Measurements from ENCODE around the gene RPS19.

RPS19 gene

DNA sequence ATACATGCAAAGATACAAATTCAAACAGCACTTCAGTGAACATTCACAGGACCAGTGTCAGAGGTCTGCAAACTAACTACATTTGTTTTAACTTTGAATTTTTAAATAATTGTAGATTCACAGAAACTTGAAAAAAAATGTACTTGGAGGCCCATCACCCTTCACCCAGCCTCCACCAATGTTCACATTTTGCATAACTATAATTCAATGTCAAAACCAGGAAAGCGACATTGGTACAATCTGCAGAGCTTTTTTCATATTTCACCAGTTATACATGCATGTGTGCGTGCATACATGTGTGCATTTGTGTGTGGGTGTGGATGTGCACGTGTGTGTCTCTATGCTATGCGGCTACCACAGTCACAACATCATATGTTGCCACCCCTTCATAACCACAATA, 44.8 kb upstream of the RPS19 start:
- intact Hi-C loops (cut with DNase I; ENCODE audit: low total_unique reads), result no loop called here
- TF ChIP-seq, protein P1, sequence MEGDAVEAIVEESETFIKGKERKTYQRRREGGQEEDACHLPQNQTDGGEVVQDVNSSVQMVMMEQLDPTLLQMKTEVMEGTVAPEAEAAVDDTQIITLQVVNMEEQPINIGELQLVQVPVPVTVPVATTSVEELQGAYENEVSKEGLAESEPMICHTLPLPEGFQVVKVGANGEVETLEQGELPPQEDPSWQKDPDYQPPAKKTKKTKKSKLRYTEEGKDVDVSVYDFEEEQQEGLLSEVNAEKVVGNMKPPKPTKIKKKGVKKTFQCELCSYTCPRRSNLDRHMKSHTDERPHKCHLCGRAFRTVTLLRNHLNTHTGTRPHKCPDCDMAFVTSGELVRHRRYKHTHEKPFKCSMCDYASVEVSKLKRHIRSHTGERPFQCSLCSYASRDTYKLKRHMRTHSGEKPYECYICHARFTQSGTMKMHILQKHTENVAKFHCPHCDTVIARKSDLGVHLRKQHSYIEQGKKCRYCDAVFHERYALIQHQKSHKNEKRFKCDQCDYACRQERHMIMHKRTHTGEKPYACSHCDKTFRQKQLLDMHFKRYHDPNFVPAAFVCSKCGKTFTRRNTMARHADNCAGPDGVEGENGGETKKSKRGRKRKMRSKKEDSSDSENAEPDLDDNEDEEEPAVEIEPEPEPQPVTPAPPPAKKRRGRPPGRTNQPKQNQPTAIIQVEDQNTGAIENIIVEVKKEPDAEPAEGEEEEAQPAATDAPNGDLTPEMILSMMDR (IDR thresholded peaks at IDR 0.05), result no peak
- Histone ChIP-seq H3K27me3 (peaks cover 0 to 13% of the 10 kb centered on the region in 2 donors), H3K27ac (no peak overlapping the region), H3K9me3 (no peaks in the 10 kb centered on the region), H3K36me3 (no peaks in the 10 kb centered on the region), H3K4me1 (no peaks in the 10 kb centered on the region), H3K4me3 (no peak overlapping the region)
- DNase-seq, result no peak

DNA sequence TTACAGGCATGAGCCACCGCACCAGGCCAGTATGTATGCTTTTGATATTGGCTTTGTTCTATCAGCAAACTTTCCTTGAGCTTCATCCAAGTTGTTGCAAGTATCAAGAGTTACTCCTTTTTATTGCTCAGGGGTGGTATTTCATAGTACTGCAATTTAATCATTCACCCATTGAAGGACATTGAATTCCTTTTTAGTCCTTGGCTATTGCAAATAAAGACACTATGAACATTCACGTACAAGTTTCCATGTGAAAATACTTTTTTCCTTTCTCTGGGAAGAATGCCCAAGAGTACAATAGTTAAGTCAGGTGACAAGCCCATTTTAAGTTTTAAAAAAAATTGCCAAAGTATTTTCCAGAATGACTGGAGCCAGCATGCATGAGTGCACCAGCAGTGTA, 43.3 kb upstream of the RPS19 start:
- Histone ChIP-seq H3K4me3 (no peak overlapping the region), H3K36me3 (no peaks in the 10 kb centered on the region), H3K9me3 (no peaks in the 10 kb centered on the region), H3K27me3 (peaks cover 0 to 10% of the 10 kb centered on the region in 2 donors), H3K27ac (no peak overlapping the region), H3K4me1 (no peaks in the 10 kb centered on the region)
- no peak for DNase-seq
- intact Hi-C loops (cut with DNase I; ENCODE audit: low total_unique reads), result no loop called here
- TF ChIP-seq, protein P1 (IDR thresholded peaks at IDR 0.05), result no peak

- TF ChIP-seq, protein P1 (IDR thresholded peaks at IDR 0.05), result peak in 1 of 2 experiments; percentile 12
- H3K36me3 ChIP-seq, result no peaks in the 10 kb centered on the region
- H3K9me3 ChIP-seq, result no peaks in the 10 kb centered on the region
- H3K4me3 ChIP-seq, result no peak overlapping the region
- no peak for DNase-seq
- no peaks in the 10 kb centered on the region for H3K4me1 ChIP-seq
- H3K27ac ChIP-seq, result no peak overlapping the region
- intact Hi-C loops (cut with DNase I; ENCODE audit: low total_unique reads), result no loop called here
- peaks cover 0 to 10% of the 10 kb centered on the region in 2 donors for H3K27me3 ChIP-seq
Measured at GRCh38 chr19:41821003-41821735, 38.9 kb upstream of the RPS19 start.

DNA sequence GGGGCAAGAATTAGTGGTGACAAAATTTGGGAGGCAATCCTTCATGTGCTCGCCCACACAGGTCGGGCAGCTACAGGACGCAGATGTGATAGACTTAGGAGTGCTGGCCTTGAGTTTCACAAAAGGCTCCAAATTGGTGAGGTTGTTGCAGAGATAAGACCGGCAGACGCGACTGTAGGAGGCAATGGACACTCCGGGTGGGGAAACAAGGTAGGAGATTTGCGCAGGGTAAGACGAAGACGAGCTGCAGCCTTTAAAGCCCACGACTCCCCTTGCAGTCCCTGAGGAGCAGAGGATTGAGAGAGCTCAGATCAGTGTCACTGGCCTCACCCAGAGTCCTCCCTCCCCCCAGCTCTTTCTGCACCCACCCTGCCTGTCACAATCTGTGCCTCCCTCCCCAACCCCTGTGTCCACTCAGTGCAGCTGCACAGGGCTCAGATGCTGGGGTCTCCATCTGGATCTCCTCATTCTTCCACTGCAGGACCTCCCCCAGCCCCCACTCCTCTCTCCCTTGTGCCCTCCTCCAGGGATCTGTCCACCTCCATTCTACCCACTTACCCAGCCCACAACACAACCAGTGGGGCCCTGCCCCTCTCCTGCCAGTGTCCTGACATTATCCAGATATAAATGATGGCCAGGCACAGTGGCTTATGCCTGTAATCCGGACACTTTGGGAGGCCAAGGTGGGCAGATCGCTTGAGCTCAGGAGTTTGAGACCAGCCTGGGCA, 21.9 kb upstream of the RPS19 start:
- peaks cover 0 to 49% of the 10 kb centered on the region in 2 donors for H3K27me3 ChIP-seq

GRCh38 chr19:41839211-41839610, 20.8 kb upstream of the RPS19 start:
- Histone ChIP-seq H3K4me3 (no peak overlapping the region), H3K27ac (no peak overlapping the region), H3K4me1 (no peaks in the 10 kb centered on the region), H3K27me3 (peaks cover 0 to 54% of the 10 kb centered on the region in 2 donors), H3K36me3 (no peaks in the 10 kb centered on the region), H3K9me3 (no peaks in the 10 kb centered on the region)
- no peak for DNase-seq
- TF ChIP-seq, protein P1 (IDR thresholded peaks at IDR 0.05), result no peak
- intact Hi-C loops (cut with DNase I; ENCODE audit: low total_unique reads), result no loop called here

More for the DNA sequence above, 21.9 kb upstream of the RPS19 start:
- intact Hi-C loops (cut with DNase I; ENCODE audit: low total_unique reads), result no loop called here
- no peaks in the 10 kb centered on the region for H3K4me1 ChIP-seq
- H3K9me3 ChIP-seq, result no peaks in the 10 kb centered on the region
- TF ChIP-seq, protein P1 (IDR thresholded peaks at IDR 0.05), result no peak
- no peak overlapping the region for H3K4me3 ChIP-seq
- no peak overlapping the region for H3K27ac ChIP-seq
- no peak for DNase-seq
- no peaks in the 10 kb centered on the region for H3K36me3 ChIP-seq
